Transverse colon (tissue), 3 donors: ENCODE data around the gene U2AF2.

ENCODE experiments used
- POLR2A ChIP-seq: fragments of 450-650 bp; IDR thresholded peaks from one replicate; pipeline ENCODE4 v1.6.1; 2016; ENCODE audit warnings: antibody characterized with exemption, mild to moderate bottlenecking, moderate library complexity
- TF ChIP-seq, protein P1 (sequence below), 5 experiments: fragments of 200-600 bp in 3 of 5; fragments of 450-650 bp in 2 of 5; sonication (generic) in 3 of 5; IDR thresholded peaks; 1 replicate in 2 of 5; 2 replicates in 3 of 5; pipeline ENCODE4 v1.5.1; 2016 to 2017; ENCODE audit warnings: antibody characterized with exemption in 5 of 5, inconsistent platforms in 3 of 5, mild to moderate bottlenecking in 2 of 5, moderate library complexity in 1 of 5

DNA sequence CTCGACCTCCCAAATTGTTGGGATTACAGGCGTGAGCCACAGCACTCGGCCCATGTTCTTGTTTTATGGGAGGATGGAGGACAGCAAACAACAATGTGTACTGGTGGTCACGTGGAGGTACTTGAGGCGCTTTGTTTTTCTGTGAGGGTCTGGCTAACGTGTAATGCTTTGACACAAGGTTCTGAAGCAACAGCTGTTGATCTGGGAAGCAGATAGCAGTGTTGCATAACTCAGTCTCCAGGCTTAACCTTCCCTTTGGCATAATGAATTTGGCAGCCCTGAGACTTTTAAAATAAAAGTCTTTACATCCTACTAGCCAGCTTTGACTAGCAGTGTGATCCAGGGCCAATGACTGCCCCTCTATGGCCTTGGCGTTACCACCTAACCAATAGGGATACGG, 21.0 kb upstream of the U2AF2 start:
- TF ChIP-seq, protein P1, sequence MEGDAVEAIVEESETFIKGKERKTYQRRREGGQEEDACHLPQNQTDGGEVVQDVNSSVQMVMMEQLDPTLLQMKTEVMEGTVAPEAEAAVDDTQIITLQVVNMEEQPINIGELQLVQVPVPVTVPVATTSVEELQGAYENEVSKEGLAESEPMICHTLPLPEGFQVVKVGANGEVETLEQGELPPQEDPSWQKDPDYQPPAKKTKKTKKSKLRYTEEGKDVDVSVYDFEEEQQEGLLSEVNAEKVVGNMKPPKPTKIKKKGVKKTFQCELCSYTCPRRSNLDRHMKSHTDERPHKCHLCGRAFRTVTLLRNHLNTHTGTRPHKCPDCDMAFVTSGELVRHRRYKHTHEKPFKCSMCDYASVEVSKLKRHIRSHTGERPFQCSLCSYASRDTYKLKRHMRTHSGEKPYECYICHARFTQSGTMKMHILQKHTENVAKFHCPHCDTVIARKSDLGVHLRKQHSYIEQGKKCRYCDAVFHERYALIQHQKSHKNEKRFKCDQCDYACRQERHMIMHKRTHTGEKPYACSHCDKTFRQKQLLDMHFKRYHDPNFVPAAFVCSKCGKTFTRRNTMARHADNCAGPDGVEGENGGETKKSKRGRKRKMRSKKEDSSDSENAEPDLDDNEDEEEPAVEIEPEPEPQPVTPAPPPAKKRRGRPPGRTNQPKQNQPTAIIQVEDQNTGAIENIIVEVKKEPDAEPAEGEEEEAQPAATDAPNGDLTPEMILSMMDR (IDR thresholded peaks at IDR 0.05) = no peak
- TF ChIP-seq POLR2A = no peak
